ENCODE results near the gene ABLIM3. TPM values are rescaled to one million over a fixed set of nuclear protein-coding genes. Genes with fewer than 3 reads are reported as not detected.

ABLIM3 gene
- total RNA-seq, 1 experiment from 2014 or later, result 12.9 TPM

DNA sequence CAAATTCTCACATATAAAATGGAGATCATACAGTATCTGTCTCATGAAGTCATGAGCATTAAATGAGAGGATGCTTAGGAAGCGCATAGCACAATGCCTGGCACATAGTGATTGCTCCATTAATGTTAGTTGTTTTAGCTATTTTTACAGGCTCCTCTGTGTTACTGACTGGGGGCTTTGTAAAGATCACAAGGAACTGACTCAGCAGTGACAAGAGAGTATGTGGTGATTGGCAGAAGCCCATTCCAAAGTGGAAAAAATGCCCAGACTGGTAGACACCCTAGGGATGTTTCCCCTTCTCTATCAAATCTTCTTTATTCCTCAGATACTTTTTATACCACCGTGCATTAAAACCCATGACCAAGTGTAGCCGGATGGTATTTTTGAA, 33.5 kb downstream of the ABLIM3 start:
- H3K4me3 ChIP-seq (ENCODE audit: low read depth in 2 of 2, low read length in 2 of 2), result no peak overlapping the region
- in situ Hi-C loops (cut with HindIII; ENCODE audit: low pct_unique_long_range_greater_than_20kb, low sequenced_read_pairs), result no loop called here
- H3K36me3 ChIP-seq (ENCODE audit: control insufficient read depth, insufficient read depth, low read length), result no peaks in the 10 kb centered on the region
- CTCF ChIA-PET, result no interaction called here
- intact Hi-C loops (cut with micrococcal nuclease; ENCODE audit: unreplicated experiment), result no loop called here
- H3K4me1 ChIP-seq (ENCODE audit: control insufficient read depth, insufficient read depth, low read length), result peaks cover 10% of the 10 kb centered on the region; the same call in 1 of the 2 replicates
- peak overlapping the region; percentile 46 for H3K27ac ChIP-seq (ENCODE audit: low read length)
- TF ChIP-seq SIN3A (IDR thresholded peaks at IDR 0.05; ENCODE audit: borderline replicate concordance, insufficient read depth, low read depth, low read length) (no peak), TCF7L2 (IDR thresholded peaks at IDR 0.05; ENCODE audit: low read depth, low read length) (no peak), POLR2AphosphoS5 (IDR thresholded peaks at IDR 0.05; ENCODE audit: low read depth, low read length) (no peak)
- TF ChIP-seq, protein P1, sequence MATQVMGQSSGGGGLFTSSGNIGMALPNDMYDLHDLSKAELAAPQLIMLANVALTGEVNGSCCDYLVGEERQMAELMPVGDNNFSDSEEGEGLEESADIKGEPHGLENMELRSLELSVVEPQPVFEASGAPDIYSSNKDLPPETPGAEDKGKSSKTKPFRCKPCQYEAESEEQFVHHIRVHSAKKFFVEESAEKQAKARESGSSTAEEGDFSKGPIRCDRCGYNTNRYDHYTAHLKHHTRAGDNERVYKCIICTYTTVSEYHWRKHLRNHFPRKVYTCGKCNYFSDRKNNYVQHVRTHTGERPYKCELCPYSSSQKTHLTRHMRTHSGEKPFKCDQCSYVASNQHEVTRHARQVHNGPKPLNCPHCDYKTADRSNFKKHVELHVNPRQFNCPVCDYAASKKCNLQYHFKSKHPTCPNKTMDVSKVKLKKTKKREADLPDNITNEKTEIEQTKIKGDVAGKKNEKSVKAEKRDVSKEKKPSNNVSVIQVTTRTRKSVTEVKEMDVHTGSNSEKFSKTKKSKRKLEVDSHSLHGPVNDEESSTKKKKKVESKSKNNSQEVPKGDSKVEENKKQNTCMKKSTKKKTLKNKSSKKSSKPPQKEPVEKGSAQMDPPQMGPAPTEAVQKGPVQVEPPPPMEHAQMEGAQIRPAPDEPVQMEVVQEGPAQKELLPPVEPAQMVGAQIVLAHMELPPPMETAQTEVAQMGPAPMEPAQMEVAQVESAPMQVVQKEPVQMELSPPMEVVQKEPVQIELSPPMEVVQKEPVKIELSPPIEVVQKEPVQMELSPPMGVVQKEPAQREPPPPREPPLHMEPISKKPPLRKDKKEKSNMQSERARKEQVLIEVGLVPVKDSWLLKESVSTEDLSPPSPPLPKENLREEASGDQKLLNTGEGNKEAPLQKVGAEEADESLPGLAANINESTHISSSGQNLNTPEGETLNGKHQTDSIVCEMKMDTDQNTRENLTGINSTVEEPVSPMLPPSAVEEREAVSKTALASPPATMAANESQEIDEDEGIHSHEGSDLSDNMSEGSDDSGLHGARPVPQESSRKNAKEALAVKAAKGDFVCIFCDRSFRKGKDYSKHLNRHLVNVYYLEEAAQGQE (IDR thresholded peaks at IDR 0.05; ENCODE audit: insufficient read depth in 1 of 2, low read depth in 2 of 2, low read length in 1 of 2), result no peak
- TF ChIP-seq, protein P2, sequence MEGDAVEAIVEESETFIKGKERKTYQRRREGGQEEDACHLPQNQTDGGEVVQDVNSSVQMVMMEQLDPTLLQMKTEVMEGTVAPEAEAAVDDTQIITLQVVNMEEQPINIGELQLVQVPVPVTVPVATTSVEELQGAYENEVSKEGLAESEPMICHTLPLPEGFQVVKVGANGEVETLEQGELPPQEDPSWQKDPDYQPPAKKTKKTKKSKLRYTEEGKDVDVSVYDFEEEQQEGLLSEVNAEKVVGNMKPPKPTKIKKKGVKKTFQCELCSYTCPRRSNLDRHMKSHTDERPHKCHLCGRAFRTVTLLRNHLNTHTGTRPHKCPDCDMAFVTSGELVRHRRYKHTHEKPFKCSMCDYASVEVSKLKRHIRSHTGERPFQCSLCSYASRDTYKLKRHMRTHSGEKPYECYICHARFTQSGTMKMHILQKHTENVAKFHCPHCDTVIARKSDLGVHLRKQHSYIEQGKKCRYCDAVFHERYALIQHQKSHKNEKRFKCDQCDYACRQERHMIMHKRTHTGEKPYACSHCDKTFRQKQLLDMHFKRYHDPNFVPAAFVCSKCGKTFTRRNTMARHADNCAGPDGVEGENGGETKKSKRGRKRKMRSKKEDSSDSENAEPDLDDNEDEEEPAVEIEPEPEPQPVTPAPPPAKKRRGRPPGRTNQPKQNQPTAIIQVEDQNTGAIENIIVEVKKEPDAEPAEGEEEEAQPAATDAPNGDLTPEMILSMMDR (IDR thresholded peaks at IDR 0.05), result no peak
- no peak for DNase-seq (ENCODE audit: low read depth, low spot score)
- H3K9me3 ChIP-seq (ENCODE audit: control insufficient read depth, insufficient read depth, low read depth, low read length), result no peaks in the 10 kb centered on the region
- ATAC-seq, result no peak
- BruUV-seq (replicated peaks), result no TSS peak
- POLR2A ChIA-PET, result no interaction called here
- no peaks in the 10 kb centered on the region for H3K27me3 ChIP-seq (ENCODE audit: control insufficient read depth, insufficient read depth, low read length)

DNA sequence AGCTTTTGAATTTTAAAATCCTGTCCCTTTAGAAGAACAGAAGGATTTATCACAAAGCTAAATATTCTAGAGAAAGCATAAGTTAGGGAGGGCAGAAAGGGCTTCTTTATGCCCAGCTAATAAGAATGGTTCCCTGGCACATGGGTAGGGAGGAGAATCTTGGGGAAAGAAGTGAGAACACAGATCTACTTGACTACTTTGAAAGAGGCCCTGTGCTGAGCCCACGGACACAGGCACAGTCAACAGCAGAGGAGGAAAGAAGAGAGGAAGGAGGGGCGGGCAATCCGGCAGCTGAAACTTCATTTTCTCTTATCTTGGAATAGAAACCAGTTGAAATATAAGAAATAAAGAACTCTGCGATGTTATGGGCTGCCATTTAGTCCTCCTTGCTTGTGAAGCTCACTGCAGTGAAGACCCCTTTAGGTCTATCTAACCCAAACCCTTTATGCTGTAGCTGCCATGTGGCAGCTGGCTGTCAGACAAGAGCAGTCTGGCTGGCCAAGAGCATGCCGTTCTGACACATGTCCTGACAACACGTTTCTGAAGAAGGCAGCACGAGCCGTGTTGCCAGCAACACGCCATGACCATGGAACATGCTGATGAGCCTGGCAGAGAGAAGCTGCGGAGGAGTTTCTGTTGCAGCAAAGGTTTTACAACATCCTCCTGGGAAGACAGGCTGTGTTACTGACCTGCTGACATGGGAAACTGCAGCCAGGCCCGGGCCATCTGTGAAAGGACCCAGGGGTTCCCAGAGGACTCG, 34.2 kb downstream of the ABLIM3 start:
- Histone ChIP-seq H3K4me1 (ENCODE audit: control insufficient read depth, insufficient read depth, low read length) (peaks cover 10% of the 10 kb centered on the region; the same call in 1 of the 2 replicates), H3K27ac (ENCODE audit: low read length) (peak overlapping the region; percentile 14; the same call in 1 of the 2 replicates), H3K9me3 (ENCODE audit: control insufficient read depth, insufficient read depth, low read depth, low read length) (no peaks in the 10 kb centered on the region), H3K27me3 (ENCODE audit: control insufficient read depth, insufficient read depth, low read length) (no peaks in the 10 kb centered on the region), H3K36me3 (ENCODE audit: control insufficient read depth, insufficient read depth, low read length) (no peaks in the 10 kb centered on the region), H3K4me3 (ENCODE audit: low read depth in 2 of 2, low read length in 2 of 2) (no peak overlapping the region)
- ATAC-seq, result no peak
- no peak for DNase-seq (ENCODE audit: low read depth, low spot score)
- POLR2A ChIA-PET, result no interaction called here
- CTCF ChIA-PET, result no interaction called here
- intact Hi-C loops (cut with micrococcal nuclease; ENCODE audit: unreplicated experiment) (no loop called here), in situ Hi-C loops (cut with HindIII; ENCODE audit: low pct_unique_long_range_greater_than_20kb, low sequenced_read_pairs) (no loop called here)
- no TSS peak for BruUV-seq (replicated peaks)
- TF ChIP-seq TCF7L2 (IDR thresholded peaks at IDR 0.05; ENCODE audit: low read depth, low read length) (no peak), POLR2AphosphoS5 (IDR thresholded peaks at IDR 0.05; ENCODE audit: low read depth, low read length) (no peak), SIN3A (IDR thresholded peaks at IDR 0.05; ENCODE audit: borderline replicate concordance, insufficient read depth, low read depth, low read length) (no peak)
- TF ChIP-seq, protein P1 (IDR thresholded peaks at IDR 0.05; ENCODE audit: insufficient read depth in 1 of 2, low read depth in 2 of 2, low read length in 1 of 2), result no peak
- TF ChIP-seq, protein P2 (IDR thresholded peaks at IDR 0.05), result no peak

All from Panc1 (cell line).